DMS53 (cell line): ENCODE measurements around the gene SLC7A6.
"Not testable (repeated sequence)": the region's sequence is repeated elsewhere in the genome, so short reads cannot be mapped to it uniquely, and the experiment has no call there.

Source experiments
- DNase-seq: peaks from one replicate; lab custom pipeline; 2025; lab: John Stamatoyannopoulos, UW

SLC7A6 gene

DNA sequence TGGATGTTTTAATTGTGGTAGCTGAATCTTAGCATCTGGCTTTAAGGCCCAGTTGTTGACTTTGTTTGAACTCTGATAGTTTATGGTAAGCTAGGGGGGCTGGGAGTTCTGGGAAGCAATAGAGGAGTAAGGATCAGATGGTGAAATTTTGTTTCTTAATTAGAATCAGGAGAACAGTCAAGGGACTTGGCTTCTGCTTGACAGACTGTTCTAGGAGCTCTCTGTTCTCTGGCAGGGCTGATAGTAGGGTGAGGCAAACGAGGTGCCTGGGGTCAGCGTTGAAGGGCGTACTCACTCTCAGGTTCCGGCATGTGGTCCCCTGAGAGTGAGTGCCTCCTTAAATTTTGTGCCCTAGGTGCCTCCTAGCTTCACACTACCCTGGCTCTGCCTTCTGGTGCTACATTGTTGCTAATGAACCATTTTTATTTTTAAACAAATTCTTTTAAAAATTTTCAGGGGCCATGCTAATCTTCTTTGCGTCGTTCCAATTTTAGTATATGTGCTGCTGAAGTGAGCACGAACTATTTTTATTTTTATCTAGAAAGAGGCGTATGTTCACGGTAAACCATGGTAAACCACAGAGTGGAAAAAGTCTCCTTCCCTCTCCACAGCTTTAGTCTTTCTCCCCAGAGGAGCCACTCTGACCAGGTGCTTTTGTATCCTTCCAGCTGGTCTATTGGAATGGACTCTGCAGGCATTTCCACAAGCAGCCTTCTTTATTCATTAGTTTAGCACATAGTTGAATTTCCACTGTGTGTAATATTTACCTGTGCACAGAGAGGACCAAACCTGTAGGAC is 19.7 kb downstream of the SLC7A6 start:
- no peak for DNase-seq

DNA sequence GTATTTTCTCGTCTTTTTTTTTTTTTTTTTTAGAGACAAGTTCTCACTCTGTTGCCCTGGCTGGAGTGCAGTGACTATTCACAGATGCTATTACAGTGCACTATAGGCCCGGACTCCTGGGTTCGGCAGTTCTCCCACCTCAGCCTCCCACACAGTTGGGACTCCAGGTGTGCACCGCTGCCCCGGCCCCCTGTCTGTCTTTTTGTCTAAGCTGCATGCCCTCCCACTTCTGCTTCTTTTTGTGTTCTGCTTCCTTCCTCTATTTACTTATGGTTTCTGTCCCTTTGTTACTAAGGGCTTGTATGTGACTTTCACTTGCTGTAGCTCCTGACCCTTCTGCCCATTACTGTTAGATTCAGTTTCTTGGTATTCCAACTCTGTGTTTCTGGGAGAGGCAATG is 20.5 kb downstream of the SLC7A6 start:
- no peak for DNase-seq

DNA sequence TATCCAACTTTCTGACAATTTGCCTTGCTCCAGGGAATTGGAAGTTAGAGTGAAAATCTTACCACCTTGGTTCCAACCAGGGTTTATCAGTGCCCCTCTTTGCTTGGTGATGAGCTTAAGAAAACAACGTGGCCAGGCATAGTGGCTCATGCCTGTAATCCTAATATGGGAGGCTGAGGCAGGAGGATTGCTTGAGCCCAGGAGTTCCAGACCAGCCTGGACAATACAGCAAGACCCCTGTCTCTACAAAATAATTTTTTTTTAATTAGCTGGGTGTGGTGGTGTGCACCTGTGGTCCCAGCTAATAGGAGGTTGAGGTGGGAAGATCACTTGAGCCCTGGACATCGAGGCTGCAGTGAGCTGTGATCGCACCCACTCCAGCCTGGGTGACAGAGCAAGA is 21.4 kb downstream of the SLC7A6 start:
- DNase-seq: no peak

DNA sequence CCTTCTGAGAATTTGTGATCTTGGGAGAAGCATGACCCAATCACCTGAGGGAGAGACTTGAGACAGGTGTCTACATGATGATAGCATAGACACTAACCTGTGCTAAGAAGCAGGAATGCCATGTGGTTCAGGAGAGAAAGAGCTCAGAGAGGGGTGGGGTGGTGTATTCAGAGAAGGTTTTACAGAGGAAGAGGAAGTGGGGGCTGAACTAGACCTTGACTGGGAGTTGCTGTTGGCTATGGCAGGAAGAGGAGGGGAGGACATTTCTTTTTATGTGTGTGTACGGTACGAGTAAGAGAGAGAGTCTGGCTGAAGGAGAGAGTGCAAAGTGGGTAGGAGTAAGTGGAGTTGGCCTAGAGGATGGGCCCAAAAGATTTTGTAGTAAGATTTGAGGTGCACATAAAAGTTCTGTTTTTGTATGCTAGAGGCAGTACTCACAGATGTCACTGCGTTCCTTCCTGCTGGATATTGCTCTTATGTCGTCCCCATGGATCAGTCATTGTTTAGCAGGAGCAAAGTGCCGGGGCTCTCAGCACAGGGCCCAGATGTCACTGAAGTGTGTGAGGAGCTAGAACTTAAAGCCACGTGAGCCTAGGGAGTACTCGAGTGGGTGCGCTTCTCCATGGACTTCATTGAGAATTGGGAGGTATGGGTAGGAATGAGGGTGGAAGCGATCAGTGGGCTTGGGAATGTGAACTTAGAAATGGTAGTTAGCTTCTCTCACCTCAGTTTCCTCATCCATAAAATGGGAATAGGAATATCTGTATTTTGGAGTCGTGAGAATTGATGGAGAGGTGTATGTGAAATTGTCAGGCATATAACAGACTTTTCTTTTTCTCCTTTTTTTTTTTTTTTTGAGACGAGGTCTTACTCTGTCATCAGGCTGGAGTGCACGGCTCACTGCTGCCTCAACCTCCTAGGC is 22.1 kb downstream of the SLC7A6 start:
- DNase-seq: no peak

DNA sequence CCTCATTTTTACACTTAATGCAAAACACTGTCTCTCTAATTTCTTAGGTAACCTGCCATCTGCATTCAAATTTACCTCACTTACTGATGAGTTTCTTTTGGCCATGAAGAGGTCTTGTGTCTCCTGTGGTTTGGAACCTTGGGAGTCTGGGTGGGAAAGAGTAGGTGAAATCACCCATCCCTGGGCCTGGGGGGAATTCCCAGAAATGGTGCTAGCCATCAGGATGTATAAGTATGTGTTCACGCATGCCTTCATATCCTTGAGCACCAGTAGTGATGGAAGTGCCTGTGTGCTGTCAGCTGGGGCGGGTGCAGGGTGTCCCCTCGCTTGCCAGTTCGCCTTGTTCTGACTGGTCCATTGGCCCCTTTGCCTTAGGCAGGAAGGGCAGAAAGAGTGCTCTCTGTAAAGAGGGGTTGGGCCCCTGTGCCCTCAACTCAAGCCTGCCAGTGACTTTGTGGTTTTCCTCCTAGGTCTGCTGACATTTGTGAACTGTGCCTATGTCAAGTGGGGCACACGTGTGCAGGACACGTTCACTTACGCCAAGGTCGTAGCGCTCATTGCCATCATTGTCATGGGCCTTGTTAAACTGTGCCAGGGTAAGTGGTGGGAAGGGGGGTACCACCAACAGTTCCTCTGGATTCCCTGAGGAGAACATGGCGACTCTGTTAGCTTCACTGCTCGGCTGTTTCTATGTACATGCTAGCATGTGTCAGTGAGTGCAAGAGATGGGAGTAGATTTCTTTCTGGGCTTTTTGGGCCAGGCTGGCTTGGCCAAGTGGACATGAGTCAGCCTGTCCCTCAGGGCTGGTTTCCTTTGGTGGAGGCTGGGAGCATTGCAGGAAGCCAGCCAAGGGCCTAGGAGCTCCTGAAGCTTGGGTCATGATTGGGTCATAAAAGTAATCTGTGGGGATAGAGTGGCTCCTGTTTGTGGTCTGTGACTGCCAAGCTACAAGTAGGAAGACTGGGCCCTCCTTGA is 23.2 kb downstream of the SLC7A6 start:
- no peak for DNase-seq

DNA sequence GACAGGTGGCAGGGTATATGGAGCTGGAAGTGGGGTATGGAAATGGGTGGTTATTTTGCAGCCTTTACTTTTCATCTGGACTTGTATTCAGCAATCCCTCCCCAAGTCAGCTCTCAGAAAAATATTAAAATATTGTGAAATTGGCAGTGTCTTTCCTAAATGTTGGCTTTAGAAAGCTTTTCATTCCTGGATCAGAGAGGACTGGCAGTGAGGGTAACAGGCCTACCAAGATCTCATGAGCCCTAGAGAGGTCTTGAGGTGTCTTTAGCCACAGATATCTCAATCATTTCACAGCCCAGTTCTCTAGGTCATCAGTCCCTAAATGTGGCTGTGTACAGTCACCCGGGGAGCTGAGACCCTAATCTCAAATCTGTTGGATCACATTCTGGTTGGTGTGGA is 23.9 kb downstream of the SLC7A6 start:
- DNase-seq: no peak

DNA sequence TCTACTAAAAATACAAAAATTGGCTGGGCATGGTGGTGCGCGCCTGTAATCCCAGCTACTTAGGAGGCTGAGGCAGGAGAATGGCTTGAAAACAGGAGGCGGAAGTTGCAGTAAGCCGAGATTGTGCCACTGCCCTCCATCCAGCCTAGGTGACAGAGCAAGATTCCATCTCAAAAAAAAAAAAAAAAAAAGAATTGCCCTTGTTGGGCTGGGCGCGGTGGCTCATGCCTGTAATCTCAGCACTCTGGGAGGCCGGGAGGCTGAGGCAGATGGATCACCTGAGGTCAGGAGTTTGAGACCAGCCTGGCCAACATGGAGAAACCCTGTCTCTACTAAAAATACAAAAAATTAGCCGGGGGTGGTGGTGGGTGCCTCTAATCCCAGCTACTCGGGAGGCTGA is 24.5 kb downstream of the SLC7A6 start:
- DNase-seq: not testable (repeated sequence)

DNA sequence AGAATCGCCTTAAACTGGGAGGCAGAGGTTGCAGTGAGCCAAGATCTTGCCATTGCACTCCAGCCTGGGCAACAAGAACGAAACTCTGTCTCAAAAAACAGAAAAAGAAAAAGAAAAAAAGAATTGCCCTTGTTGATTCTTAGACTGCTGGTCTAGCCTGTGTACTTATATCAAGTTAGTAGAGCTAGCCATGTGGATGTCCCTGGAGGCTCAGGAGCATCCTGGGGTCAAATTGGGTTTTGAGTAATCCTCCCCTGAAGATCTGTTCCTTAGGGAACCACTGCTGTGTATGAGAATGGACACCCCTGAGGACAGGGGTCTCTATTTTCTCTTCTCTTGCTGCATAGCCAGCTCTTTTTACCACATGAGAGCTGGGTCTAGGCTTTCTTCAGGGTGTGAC is 24.9 kb downstream of the SLC7A6 start:
- no peak for DNase-seq

DNA sequence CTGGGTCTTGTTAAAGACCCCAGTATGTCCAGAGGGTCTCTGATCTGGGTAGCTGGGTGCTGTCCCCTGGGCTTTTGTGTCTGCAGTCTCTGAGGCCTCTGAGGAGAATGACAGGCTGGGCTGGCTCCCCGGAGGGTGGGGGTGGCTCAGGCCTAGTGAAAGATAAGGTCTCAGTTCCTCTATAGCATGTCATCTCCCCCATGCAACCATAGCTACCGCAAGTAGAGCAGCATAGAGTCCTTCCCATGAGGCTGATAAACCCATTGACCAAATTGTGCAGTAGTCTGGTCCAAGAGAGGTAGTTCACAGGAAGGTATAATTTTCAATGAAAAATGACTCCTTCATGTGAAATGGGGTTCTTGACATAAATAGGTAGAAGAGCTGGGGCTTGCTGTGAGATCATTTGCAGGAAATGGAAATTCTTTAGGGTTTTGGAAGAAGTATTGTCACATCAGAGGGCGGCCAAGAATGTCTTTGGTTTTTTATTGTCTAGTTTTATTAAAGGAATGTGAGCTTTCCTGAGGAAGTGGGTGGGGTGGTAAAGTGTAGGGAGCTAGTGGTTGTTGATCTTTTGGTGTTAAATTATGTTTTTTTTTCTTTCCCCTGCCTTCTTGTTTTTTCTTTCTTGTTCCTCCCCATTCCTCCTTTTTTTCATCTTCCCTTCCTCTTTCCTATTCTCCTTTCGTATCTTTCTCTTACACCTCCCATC is 25.4 kb downstream of the SLC7A6 start:
- no peak for DNase-seq

DNA sequence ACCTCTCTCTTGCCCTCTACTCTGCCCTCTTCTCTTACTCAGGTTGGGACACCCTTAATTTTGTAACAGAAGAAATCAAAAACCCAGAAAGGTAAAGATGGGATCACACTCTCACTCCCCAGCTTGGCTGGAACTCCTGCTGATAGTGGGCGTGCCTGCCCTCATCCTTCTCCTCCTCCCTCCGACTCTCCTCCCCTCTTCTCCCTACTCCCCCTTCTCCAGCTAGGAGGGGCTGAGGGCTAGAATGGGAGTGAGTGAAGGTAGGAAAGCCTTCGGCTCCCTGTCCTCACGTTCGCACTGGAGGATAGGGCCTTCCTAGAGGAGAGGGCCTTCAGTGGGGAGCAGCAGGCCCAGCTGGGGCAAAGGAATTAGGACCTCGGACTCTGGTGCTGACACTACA is 26.1 kb downstream of the SLC7A6 start:
- no peak for DNase-seq

DNA sequence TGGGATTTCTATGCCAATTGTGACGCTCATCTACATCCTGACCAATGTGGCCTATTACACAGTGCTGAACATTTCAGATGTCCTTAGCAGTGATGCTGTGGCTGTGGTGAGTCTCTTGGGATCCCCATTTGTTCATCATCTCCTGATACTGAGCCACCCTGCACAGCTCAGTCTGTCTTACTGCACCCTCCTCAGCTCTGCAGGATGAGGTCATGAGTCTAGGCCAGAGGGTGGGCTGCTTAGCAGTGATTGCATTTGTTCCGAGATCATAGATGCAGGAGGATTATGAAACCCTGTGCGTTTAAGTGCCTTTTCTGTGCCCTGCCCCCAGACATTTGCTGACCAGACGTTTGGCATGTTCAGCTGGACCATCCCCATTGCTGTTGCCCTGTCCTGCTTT is 26.9 kb downstream of the SLC7A6 start:
- DNase-seq: no peak

DNA sequence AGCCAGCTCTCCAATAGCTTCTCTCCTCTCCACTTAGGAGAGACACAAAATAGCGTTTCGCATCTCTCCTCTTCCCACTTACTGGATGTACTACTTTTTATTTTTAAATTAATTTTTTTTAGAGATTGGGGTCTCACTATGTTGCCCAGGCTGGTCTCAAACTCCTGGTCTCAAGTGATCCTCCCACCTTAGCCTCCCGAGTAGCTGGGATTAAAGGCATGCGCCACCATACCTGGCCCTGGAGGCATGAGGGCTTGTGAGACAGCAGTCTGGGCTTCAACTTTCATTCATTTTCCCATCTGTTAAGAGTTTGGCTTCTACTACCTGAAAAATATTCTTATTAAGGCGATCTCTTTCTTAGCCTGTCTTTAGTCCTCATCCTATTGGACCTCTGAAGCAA is 28.1 kb downstream of the SLC7A6 start:
- DNase-seq: no peak

DNA sequence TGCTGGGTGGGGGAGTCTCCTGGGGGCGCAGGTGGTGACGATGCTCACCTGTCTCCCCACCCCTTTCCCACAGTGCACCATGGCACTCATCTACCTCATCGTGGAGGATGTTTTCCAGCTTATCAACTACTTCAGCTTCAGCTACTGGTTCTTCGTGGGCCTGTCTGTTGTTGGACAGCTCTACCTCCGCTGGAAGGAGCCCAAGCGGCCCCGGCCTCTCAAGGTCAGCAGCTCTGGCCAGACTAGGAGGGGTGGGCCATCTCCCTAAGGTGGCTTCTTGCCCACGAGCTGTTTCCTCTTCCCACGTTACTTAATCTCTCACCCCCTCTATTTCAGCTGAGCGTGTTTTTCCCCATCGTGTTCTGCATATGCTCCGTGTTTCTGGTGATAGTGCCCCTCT is 32.0 kb downstream of the SLC7A6 start:
- no peak for DNase-seq

DNA sequence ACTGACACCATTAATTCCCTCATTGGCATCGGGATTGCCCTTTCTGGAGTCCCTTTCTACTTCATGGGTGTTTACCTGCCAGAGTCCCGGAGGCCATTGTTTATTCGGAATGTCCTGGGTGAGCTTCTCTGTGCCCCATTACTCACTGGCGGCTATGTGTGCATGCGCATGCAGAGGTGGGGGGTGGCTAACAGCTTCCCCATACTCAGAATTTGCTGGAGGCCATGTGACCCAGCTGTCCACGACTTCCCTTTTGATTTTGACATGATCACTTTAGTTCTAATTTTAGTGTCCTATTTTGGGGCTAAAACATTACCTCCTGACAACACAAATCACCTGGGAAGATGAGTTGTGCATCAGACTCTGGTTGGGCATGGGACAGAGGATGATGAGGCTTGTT is 32.4 kb downstream of the SLC7A6 start:
- no peak for DNase-seq

DNA sequence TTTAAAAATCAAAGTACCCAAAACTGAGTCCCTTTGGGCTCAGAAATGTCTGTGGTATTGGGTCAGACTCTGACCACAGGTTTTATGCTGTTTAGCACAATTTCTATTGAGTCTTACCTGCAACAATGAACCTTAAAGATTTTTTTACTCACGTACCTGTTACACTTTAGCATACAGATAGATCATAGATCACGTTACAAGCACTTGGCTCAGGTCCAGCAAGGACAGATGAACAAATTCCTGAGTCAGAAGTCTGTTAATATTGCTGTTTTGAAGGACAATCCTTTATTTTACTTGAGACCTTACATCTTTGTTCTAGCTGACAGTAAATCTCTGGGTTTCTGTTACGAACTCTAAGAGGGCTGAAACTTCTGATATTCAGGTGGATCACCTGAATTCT is 33.6 kb downstream of the SLC7A6 start:
- DNase-seq: peak; percentile 48

DNA sequence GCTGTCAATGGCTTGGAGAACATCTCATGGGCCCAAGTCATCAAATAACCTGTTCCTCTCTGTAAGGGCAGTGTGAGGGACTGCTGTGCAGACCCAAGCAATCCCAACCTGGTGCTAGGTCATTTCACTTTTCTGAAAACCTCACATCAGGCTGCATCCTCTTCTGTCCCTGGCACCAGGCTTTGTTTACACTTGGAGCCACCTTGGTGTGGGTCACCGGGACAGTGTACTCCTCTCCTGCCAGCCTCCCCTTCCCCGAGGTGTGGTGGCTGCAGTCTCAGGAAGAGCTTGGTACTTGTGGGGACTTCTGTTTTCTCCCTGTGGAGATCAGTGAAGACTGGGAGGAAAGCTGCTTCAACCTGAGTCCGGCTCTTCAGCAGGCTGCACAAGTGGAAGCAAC is 34.0 kb downstream of the SLC7A6 start:
- DNase-seq: no peak

DNA sequence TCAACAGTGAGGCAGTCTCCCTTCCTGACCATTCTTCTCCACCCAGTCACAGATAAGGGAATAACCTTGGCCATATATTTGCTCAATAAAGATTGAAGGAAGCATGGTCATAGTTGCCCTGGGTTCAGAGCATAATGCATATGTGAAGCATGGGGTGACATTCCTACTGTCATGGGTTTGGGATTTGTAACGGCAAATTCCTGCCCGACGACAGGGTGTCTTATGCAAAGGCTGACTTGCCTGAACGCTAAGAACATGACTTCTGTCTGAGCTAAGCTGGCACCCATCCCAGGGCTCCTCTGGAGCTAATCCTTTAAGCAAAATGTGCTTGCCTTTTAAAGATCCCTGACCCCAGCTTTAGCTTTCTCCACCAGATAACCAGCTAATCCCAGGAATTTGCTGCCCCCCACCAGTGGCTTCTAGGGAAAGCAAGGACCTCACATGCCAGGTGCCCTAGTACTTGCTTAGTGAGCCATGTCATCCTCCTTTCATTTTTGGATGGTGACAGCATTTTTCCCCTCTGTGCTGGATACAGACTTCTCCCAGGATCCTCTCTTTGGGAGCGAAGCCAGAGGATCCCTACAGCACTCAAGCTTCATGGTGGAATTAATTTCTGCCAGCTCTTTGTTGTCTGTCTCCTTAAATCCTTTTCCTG is 34.7 kb downstream of the SLC7A6 start:
- no peak for DNase-seq

DNA sequence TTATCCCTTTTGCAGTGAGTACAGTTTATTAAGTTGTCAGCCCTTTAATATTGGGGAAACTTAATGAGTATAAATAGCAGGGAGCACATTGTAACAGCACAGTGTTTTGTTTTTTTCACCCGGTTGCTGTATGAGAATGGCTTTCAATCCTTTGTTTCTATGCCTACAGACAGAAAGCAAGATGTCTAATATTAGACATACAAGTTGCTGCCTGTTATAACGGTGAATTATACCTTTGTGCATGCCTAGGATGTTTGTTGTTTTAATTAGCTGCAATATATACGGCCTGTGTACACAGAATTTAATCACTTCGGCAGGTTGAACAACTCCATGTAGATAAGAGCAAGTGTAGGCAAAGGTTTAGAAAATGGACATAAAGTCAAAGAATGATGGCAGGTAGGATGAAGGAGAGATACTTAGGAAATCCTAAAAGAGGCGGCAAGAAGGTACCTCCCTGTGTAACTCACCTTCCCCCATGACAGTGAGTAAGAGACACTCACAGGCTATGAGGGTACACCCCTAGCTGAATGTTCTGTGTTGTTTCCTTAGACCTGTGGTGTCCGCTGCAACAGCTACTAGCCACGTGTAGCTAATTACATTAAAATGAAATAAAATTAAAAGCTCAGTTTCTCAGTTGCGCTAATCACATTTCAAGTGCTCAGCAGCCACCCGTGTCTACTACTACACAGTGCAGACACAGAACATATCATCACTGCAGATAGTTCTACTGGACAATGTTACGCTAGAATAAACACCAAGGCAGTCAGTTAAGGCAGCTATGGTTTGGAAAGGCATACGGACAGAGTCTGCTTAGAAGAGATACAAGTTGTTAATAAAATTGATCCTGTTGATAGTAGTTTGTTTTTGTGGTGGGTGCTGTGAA is 35.5 kb downstream of the SLC7A6 start:
- DNase-seq: no peak

DNA sequence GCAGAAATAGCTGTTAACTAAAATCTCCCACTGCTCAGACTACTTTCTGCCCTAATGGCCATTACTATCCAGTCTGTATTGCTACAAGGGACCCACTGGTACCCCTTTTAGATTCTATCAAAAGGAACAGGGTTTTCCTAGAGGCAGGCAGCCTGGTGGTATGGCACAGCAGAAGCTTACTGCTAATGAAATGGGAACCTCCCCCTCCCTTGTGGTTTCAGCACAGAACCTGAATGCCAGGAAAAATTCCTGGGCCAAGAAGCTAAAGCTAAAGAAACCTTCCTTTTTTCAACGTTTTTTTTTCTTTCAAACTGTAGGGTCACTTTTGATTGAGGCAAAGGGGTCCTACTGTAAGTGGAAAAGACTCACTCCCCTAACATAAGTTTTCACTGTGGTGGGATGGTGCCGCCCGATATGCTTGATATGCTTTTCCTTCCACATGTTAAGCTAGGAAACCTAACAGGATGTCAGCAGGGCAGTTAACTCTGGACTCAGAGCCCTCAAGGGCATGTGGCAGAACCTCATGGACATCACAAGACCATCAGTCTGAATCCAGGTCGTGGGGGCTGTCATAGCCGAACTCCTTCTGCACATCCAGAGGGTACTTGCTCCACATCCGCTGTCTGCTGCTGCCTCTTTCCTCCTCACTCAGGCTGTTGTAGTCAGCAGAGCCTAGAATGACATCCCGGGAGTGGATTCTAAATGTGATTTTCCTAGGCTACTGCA is 36.6 kb downstream of the SLC7A6 start:
- DNase-seq: no peak
